Hepatic stellate cell (primary cell): ENCODE data around the gene FSTL4.

Experiments used
- DNase-seq: peaks from one replicate; pipeline ENCODE4 v3.0.0; 2011; ENCODE audit warnings: low spot score

Gene FSTL4

GRCh38 chr5:133364936-133365707 lies 247.2 kb downstream of the FSTL4 start:
- no peak for DNase-seq

DNA sequence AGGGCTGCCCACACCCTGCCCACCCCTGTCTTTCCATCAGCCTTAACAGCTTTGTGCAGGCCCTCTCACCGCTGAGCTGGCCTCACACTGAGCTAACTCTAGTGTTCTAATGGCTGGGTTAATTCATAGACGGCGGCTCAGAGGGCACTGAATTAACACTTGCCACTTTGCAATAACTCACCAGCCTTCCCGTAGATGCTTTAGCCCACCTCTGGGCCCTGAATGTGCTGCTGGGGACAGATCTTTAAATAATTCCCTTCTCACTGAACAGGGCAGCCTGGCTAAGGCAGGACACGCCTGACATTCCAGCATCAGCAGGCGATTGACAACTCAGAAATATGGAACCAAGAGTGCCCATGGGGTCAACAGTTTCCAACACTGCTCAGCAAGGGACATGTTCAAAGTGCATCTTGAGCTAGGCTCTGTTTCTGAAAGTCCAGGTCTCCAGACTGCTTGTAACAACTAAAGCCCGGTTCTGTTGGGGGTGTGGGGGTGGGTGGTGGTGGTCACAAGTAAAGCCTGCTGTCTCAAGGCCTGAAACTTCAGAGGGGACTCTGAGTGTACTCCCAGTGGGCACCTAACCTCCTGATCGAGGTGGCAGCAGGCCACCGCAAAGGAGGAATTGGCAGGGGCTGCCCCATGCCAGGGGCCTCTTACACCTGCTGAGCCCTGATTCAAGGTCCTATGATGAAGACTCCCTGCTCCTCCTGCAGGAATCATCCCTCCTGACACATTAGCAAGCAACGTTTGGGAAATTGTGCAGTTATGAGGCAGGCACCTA lies 248.3 kb downstream of the FSTL4 start:
- DNase-seq: no peak

DNA sequence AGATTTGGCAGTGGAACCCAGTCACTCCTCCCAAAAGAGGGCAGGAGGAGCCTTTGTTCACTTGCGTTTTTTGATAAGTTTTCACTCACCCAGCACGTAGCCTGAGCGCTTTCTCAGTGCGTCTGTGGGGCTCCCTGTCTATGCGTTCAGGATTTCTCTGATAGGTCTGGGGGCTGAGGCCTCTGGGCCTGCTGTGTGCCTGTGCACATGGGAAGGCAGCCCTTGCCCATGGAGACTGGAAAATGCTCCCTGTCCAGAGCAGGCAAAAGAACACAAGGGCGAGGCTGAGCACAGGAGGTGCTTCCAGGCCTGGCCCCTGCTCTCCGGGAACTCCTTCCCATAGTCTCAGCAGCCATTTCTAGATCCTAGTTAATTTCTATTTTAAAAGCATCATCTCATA lies 249.9 kb downstream of the FSTL4 start:
- DNase-seq: no peak

DNA sequence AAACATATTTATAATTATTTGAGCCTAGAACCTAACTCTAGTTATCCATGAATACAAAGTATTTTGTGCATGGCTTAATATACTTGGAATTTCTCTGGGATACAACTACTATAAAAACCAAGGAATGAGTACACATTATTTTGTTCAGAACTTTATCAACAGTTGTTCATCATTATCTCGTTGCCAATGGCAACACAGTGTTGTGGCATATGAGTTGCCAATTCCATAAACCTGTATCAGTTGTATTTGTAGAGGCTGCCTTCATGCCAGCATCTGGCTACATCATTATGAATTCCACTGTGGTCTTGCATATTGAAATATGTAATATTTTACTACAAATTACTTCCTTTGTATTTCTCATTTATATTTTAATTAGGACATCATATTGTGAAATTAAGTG lies 250.4 kb downstream of the FSTL4 start:
- DNase-seq: no peak

DNA sequence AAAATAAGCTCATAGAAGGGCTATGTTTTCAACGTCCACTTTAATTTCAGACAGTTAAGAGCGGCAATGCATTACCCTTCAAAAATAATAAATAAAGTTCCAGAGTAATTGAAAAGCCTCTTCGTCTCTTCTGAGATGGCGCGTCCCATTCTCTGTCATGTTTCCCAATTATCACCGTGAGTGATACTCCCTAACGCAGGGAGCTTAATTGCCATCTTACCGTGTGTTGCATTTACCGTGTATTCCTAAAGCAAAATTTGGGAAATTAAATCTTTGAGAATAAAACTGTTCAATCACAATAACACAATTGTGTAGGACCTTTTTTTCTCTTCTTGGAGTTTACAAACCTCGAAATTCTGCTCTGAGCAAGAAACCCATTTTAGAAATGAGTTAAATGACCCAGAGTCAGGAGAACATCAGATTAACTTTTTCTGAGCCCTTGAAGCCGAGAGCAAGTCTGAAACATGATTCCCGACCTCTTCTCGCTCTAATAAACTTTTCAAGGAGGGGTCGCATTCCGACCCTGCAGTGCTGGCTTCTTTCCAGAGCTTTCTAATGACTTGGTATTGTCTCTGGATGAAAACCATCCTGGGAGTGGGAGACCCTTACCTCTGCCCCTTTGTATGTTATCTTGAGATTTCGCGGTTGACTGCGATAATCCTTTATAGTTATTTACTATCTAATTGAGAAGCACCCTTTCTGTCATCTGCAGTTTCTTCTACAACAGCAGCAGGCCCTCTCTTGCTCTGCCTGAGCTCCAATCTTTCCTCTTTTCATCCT lies 251.5 kb downstream of the FSTL4 start:
- DNase-seq: no peak

DNA sequence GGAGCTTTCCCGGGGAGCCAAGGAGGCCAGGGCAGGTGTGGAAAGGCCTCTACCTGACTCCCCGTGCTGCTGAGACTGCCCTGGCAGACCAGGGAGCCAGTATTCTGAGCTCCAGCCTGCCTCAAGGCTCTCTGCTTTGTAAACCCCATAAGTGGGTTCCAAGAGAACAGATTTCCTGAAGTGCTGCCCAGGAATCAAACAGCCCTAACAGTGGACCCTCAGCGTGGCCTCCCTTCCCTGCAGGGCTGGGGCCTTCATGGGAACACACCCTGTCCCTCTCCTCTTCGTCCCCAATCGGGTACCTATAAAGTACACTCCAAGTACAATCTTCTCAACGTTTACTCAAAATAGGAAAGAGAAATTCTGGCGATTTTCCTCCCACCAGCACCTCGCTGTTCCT lies 252.5 kb downstream of the FSTL4 start:
- no peak for DNase-seq

DNA sequence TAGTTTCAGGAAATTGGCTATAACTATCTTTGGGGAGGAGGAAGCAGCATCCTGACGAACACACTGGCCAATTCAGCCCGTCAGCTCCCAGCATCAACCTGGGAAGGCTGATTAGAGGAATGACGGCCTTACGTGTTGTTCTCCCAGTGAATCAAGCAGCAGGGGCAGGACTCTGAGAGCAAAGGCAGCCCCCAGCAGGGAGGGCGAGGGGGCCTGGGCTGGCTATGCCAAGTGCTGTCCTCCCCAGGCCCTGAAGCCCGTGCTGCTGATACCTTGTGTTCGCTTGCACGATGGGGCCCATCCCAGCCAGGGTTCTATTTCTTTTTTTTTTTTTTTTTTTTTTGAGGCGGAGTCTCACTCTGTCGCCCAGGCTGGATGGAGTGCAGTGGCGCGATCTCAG lies 254.1 kb downstream of the FSTL4 start:
- no peak for DNase-seq

GRCh38 chr5:133357758-133358157 lies 254.6 kb downstream of the FSTL4 start:
- no peak for DNase-seq

DNA sequence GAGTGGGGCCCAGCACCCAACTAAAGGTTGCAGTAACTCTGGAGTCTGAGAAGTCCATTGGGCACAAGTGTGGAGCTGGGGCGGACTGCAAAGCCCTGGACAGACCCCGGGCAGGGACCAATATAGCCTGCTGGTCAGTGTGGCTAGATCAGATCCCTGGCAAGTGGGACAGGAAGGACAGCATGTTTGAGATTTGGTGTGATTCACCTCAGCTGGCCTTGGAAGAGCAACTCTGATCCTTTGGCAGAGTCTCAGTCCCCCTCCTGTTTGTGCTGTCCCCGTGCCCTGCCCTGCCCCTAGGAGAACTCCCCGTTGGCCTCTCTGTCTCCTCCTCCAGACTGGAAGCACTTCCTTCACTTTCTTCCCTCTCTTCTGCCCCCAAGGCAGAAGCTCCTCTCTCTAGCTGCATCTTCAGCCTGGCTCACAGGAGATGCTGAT lies 255.3 kb downstream of the FSTL4 start:
- DNase-seq: no peak

GRCh38 chr5:133356396-133356983 lies 255.9 kb downstream of the FSTL4 start:
- no peak for DNase-seq

- no peak for DNase-seq
Observed at GRCh38 chr5:133354323-133355185, 257.8 kb downstream of the FSTL4 start.

- no peak for DNase-seq
Observed at GRCh38 chr5:133353741-133354140, 258.6 kb downstream of the FSTL4 start.

DNA sequence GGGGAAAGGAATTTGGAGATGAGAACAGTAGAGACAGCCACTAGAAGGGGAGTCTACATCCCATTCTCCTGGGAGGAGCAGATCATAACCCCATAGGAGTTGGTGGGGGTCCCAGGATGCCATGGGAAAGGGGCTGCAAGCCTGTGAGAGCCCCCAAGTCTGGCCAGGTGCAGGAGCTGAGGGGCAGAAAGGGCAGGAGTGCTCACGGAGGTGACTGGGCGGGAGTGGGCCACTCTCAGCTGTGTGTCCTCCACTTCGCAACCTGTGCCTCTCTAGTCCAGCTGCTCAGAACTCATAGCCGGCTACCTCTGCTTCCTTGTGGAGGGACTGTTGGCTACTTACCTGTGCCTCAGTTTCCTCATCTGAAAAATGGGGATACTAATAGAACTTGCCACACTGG lies 263.9 kb downstream of the FSTL4 start:
- no peak for DNase-seq

GRCh38 chr5:133347039-133347438 lies 265.3 kb downstream of the FSTL4 start:
- DNase-seq: no peak

DNA sequence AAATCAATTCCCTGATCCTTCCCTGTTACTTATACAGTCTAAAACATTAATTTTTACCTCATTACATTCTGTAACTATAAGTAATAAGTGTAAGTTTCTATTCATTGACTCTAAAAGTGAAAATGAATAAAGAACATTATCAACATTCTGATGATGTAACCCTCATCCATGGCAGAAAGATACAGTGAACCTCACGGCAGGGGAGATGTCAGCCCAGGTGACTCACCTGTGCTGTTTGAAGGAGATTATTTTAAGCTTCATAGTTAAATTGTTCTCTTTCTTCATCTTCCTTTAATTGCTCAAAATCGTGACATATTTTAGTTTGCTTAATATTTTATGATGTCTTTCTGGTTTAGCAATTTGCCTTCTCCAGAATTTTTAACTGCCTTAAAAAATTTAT lies 268.1 kb downstream of the FSTL4 start:
- DNase-seq: no peak

- no peak for DNase-seq
Observed at GRCh38 chr5:133343196-133343595, 269.1 kb downstream of the FSTL4 start.

- DNase-seq: no peak
Observed at GRCh38 chr5:133341915-133342710, 270.2 kb downstream of the FSTL4 start.

DNA sequence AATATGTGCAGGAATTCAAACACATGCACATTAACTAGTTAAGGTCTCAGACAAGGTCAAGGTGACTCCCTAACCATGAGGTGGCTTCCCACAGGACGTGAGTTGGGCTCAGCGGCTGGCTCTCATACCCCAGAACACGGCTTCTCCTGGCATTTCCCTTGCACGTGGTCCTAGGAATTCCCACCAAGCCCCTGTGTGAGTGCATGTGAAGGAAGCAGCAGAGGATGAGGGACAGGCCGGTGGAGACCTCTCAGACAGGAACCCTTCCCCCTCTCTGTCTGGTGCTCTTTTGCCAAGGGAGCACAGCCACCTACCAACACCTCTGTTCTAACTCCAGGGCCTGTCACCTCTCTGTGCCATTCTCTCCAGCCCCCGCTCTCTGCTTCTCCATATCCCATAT lies 271.0 kb downstream of the FSTL4 start:
- DNase-seq: no peak

GRCh38 chr5:133340822-133341221 lies 271.5 kb downstream of the FSTL4 start:
- no peak for DNase-seq

GRCh38 chr5:133340002-133340755 lies 272.2 kb downstream of the FSTL4 start:
- no peak for DNase-seq
